DND-41 (cell line): Measurements from ENCODE around the gene GAS2.
"Not testable (repeated sequence)": the region's sequence is repeated elsewhere in the genome, so short reads cannot be mapped to it uniquely, and the experiment has no call there.

Source experiments
- ATAC-seq: fragments of 200-7000 bp; cut with Tn5 transposase; 3 replicates; pipeline ENCODE4 v1.9.1; 2021; ENCODE audit warnings: low read depth; ENCODE audit not compliant: insufficient read depth
- DNase-seq: peaks from one replicate; pipeline ENCODE4 v3.0.0-alpha.2; 2020
- H2AFZ ChIP-seq: 2 replicates; pipeline ENCODE4 v1.6.0; 2012; ENCODE audit warnings: low read depth, low read length
- H3K27ac ChIP-seq: 2 replicates; pipeline ENCODE4 v1.5.1; 2012; ENCODE audit warnings: low read length, inconsistent platforms
- H3K27me3 ChIP-seq: fragments of 200-600 bp; sonication (generic); 2 replicates; pipeline ENCODE4 v1.6.0; 2012; ENCODE audit warnings: low read length, mild to moderate bottlenecking, inconsistent platforms; ENCODE audit not compliant: insufficient read depth, poor library complexity
- H3K36me3 ChIP-seq: 2 replicates; pipeline ENCODE4 v1.5.1; 2012; ENCODE audit warnings: low read length, inconsistent platforms; ENCODE audit not compliant: insufficient read depth
- H3K4me1 ChIP-seq: 2 replicates; pipeline ENCODE4 v1.5.1; 2012; ENCODE audit warnings: mild to moderate bottlenecking, low read length; ENCODE audit not compliant: insufficient read depth
- H3K4me2 ChIP-seq: 2 replicates; pipeline ENCODE4 v1.6.0; 2012; ENCODE audit warnings: mild to moderate bottlenecking, moderate library complexity, low read length, inconsistent platforms; ENCODE audit not compliant: insufficient read depth
- H3K4me3 ChIP-seq, 2 experiments: fragments of 200-600 bp in 1 of 2; shearing (Covaris generic) in 1 of 2; 2 replicates each; pipeline ENCODE4 v1.5.1; 2012 to 2016; ENCODE audit warnings: inconsistent platforms in 2 of 2, low read length in 2 of 2, mild to moderate bottlenecking in 2 of 2, low read depth in 1 of 2, moderate library complexity in 1 of 2
- H3K79me2 ChIP-seq: 2 replicates; pipeline ENCODE4 v1.6.0; 2012; ENCODE audit warnings: low read length, inconsistent platforms; ENCODE audit not compliant: insufficient read depth
- H3K9ac ChIP-seq: 2 replicates; pipeline ENCODE4 v1.6.0; 2012; ENCODE audit warnings: low read depth, mild to moderate bottlenecking, inconsistent platforms, low read length, moderate library complexity
- H3K9me3 ChIP-seq: 2 replicates; pipeline ENCODE4 v1.5.1; 2012; ENCODE audit warnings: low read length, moderate library complexity, mild to moderate bottlenecking, inconsistent platforms; ENCODE audit not compliant: insufficient read depth, severe bottlenecking
- H4K20me1 ChIP-seq: 2 replicates; pipeline ENCODE4 v1.6.0; 2012; ENCODE audit warnings: low read length; ENCODE audit not compliant: insufficient read depth
- EZH2 ChIP-seq: IDR thresholded peaks from 3 replicates; pipeline ENCODE4 v1.6.1; 2012; ENCODE audit warnings: borderline replicate concordance, low read depth, mild to moderate bottlenecking, moderate library complexity, low read length, inconsistent platforms; ENCODE audit not compliant: severe bottlenecking
- TF ChIP-seq, protein P1 (sequence below): IDR thresholded peaks from 2 replicates; pipeline ENCODE4 v1.5.1; 2012; ENCODE audit warnings: borderline replicate concordance, low read length, moderate library complexity, mild to moderate bottlenecking; ENCODE audit not compliant: poor library complexity, severe bottlenecking; ENCODE audit errors: extremely low read depth

The GAS2 gene

GRCh38 chr11:22640862-22641261 is 25.5 kb upstream of the GAS2 start:
- no peaks in the 10 kb centered on the region for H3K36me3 ChIP-seq
- H3K27me3 ChIP-seq, result no peaks in the 10 kb centered on the region
- no peak overlapping the region for H2AFZ ChIP-seq
- TF ChIP-seq, protein P1, sequence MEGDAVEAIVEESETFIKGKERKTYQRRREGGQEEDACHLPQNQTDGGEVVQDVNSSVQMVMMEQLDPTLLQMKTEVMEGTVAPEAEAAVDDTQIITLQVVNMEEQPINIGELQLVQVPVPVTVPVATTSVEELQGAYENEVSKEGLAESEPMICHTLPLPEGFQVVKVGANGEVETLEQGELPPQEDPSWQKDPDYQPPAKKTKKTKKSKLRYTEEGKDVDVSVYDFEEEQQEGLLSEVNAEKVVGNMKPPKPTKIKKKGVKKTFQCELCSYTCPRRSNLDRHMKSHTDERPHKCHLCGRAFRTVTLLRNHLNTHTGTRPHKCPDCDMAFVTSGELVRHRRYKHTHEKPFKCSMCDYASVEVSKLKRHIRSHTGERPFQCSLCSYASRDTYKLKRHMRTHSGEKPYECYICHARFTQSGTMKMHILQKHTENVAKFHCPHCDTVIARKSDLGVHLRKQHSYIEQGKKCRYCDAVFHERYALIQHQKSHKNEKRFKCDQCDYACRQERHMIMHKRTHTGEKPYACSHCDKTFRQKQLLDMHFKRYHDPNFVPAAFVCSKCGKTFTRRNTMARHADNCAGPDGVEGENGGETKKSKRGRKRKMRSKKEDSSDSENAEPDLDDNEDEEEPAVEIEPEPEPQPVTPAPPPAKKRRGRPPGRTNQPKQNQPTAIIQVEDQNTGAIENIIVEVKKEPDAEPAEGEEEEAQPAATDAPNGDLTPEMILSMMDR, result no peak
- TF ChIP-seq EZH2, result no peak
- ATAC-seq (no peak), DNase-seq (no peak)
- H3K4me3 ChIP-seq, result no peak overlapping the region
- no peak overlapping the region for H3K27ac ChIP-seq
- H3K9ac ChIP-seq, result no peak overlapping the region
- H3K9me3 ChIP-seq, result no peaks in the 10 kb centered on the region
- H3K79me2 ChIP-seq, result no peaks in the 10 kb centered on the region
- H3K4me1 ChIP-seq, result peaks cover under 1% of the 10 kb centered on the region; the same call in 1 of the 2 replicates
- H4K20me1 ChIP-seq, result no peaks in the 10 kb centered on the region
- H3K4me2 ChIP-seq, result no peak overlapping the region

DNA sequence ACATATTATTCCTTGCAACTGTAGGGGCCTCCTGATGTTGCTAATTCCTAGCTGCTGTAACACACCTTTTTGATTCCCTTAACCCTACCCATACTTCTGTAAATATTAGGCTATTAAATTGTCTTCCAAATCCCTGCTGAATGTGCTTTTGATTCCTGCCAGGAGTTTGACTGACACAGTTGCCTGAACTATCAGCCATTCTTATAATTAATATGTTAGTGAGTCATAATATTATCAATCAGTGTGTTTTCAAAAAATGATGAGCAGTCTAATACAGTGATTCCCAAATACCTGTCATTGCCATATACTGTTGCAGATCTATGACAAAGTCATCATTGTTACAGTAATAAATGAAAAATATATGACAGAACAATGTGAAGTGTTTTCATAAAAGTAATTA is 24.9 kb upstream of the GAS2 start:
- no peak for TF ChIP-seq EZH2
- TF ChIP-seq, protein P1, result no peak
- no peaks in the 10 kb centered on the region for H3K79me2 ChIP-seq
- H3K9me3 ChIP-seq, result no peaks in the 10 kb centered on the region
- no peak overlapping the region for H3K4me2 ChIP-seq
- DNase-seq (no peak), ATAC-seq (no peak)
- no peaks in the 10 kb centered on the region for H4K20me1 ChIP-seq
- H3K27me3 ChIP-seq, result no peaks in the 10 kb centered on the region
- H3K4me1 ChIP-seq, result no peaks in the 10 kb centered on the region
- no peaks in the 10 kb centered on the region for H3K36me3 ChIP-seq
- no peak overlapping the region for H3K4me3 ChIP-seq
- H2AFZ ChIP-seq, result no peak overlapping the region
- H3K27ac ChIP-seq, result no peak overlapping the region
- no peak overlapping the region for H3K9ac ChIP-seq

- not testable (repeated sequence) for H3K4me2 ChIP-seq, DNase-seq, ATAC-seq, H3K36me3 ChIP-seq, H3K79me2 ChIP-seq, H3K27me3 ChIP-seq, H3K27ac ChIP-seq, H3K9me3 ChIP-seq, H2AFZ ChIP-seq, H3K9ac ChIP-seq, H3K4me3 ChIP-seq, H4K20me1 ChIP-seq
- H3K4me1 ChIP-seq, result peaks cover 18% of the 10 kb centered on the region
Observed at GRCh38 chr11:22652346-22652745, 14.1 kb upstream of the GAS2 start.

DNA sequence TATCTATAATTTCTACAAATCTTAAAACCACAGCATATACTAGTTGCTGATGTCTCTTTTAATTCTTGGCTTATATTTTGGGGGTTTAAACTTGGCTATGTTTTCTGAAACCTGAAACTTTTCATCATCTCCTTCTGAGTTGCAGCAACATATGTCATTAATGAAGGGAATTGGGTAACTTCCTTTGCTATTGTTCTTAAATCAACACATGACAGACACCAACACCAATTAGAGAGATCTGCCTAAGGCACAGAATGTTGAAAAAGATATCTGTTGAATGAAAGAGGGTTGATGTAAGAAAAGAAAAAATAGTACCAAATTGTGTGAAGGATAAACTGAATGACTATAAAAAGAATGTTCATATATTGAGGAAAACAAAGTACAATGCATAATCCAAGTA is 10.3 kb upstream of the GAS2 start:
- ATAC-seq (no peak), DNase-seq (no peak)
- H3K79me2 ChIP-seq, result no peaks in the 10 kb centered on the region
- H3K36me3 ChIP-seq, result no peaks in the 10 kb centered on the region
- H3K4me2 ChIP-seq, result no peak overlapping the region
- H3K27me3 ChIP-seq, result no peaks in the 10 kb centered on the region
- peaks cover 23% of the 10 kb centered on the region for H3K4me1 ChIP-seq
- H4K20me1 ChIP-seq, result no peaks in the 10 kb centered on the region
- TF ChIP-seq EZH2, result no peak
- TF ChIP-seq, protein P1, result no peak
- H3K4me3 ChIP-seq, result no peak overlapping the region
- H3K9me3 ChIP-seq, result no peaks in the 10 kb centered on the region
- no peak overlapping the region for H3K9ac ChIP-seq
- H2AFZ ChIP-seq, result no peak overlapping the region
- no peak overlapping the region for H3K27ac ChIP-seq
